Mesothelial cell of epicardium (in vitro differentiated cells): Measurements from ENCODE around the gene SLC25A11. TPM values are rescaled to one million over a fixed set of nuclear protein-coding genes. Genes with fewer than 3 reads are reported as not detected.

Experiments used
- DNase-seq, 2 experiments: peaks; one replicate each; pipeline ENCODE4 v3.0.0; 2021; ENCODE audit warnings: low spot score in 2 of 2; ENCODE audit not compliant: unreplicated experiment in 2 of 2
- H3K27ac Mint-ChIP-seq: 2 replicates; pipeline ENCODE4 v1.8.0; 2021; ENCODE audit warnings: mixed read lengths
- H3K27me3 Mint-ChIP-seq: 2 replicates; pipeline ENCODE4 v1.8.0; 2021; ENCODE audit warnings: low read depth, mixed read lengths
- H3K36me3 Mint-ChIP-seq: 2 replicates; pipeline ENCODE4 v1.8.0; 2021; ENCODE audit warnings: mixed read lengths
- H3K4me1 Mint-ChIP-seq: 2 replicates; pipeline ENCODE4 v1.8.0; 2021; ENCODE audit warnings: mixed read lengths
- H3K4me3 Mint-ChIP-seq: 2 replicates; pipeline ENCODE4 v1.8.0; 2021; ENCODE audit warnings: mild to moderate bottlenecking, moderate library complexity, mixed read lengths
- H3K9me3 Mint-ChIP-seq: 2 replicates; pipeline ENCODE4 v1.8.0; 2021; ENCODE audit warnings: mixed read lengths
- total RNA-seq: library from RNA; stranded (reverse); gene quantifications from 3 replicates; pipeline ENCODE4 v1.2.1, GENCODE V29; 2021
- TF ChIP-seq, protein P1 (sequence below): fragments of 200-600 bp; sonication (generic); IDR thresholded peaks from one replicate; pipeline ENCODE4 v1.5.0; 2021; ENCODE audit warnings: antibody characterized with exemption; ENCODE audit not compliant: unreplicated experiment

The SLC25A11 gene
- total RNA-seq, 1 donor from 2014 or later, result 53.9 TPM

DNA sequence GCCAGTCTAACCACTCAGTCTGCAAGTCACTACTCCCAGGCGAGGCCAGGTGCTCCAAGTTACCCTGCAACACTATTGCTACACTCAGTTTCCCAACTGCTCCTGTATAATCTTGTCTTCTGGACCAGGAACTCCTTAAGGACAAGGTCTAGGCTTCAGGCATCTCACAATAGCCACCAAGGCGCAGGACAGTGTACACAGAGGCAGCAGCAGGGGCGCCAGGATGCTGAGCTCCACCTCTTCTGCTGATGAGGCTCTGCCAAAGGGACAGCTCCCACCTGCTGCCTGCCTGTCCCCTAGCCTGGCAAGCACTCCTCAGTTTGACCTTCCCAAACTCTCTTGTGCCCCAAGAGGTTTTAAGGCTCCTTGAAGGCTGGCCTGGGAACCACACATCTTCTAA is 3.4 kb downstream of the SLC25A11 start:
- peaks cover 30% of the 10 kb centered on the region for H3K4me1 Mint-ChIP-seq
- H3K36me3 Mint-ChIP-seq, result peaks cover 2% of the 10 kb centered on the region
- H3K4me3 Mint-ChIP-seq, result no peak overlapping the region
- H3K27me3 Mint-ChIP-seq, result no peaks in the 10 kb centered on the region
- H3K9me3 Mint-ChIP-seq, result no peaks in the 10 kb centered on the region
- no peak for DNase-seq
- TF ChIP-seq, protein P1, sequence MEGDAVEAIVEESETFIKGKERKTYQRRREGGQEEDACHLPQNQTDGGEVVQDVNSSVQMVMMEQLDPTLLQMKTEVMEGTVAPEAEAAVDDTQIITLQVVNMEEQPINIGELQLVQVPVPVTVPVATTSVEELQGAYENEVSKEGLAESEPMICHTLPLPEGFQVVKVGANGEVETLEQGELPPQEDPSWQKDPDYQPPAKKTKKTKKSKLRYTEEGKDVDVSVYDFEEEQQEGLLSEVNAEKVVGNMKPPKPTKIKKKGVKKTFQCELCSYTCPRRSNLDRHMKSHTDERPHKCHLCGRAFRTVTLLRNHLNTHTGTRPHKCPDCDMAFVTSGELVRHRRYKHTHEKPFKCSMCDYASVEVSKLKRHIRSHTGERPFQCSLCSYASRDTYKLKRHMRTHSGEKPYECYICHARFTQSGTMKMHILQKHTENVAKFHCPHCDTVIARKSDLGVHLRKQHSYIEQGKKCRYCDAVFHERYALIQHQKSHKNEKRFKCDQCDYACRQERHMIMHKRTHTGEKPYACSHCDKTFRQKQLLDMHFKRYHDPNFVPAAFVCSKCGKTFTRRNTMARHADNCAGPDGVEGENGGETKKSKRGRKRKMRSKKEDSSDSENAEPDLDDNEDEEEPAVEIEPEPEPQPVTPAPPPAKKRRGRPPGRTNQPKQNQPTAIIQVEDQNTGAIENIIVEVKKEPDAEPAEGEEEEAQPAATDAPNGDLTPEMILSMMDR, result no peak
- no peak overlapping the region for H3K27ac Mint-ChIP-seq

DNA sequence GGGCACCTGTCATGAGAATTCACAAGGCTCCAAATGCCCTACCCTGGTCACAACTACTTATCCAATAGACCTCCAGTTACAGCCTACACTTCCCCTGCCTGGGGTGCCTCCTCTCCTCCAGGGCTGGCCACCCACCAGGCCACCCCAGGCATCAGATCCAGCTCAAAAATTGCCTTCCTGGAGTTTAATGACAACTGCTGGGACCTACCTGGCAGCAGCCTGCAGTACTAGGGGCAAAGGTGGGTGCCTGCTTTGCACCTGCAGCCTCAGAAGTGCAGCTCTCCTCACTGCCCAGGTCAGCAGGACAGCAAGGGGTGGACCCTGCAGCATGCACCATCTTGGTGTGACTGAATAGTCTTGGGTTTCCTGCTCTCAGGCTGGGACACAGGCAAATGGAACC is 4.2 kb downstream of the SLC25A11 start:
- H3K27me3 Mint-ChIP-seq, result no peaks in the 10 kb centered on the region
- peaks cover 23% of the 10 kb centered on the region for H3K4me1 Mint-ChIP-seq
- peaks cover 2% of the 10 kb centered on the region for H3K36me3 Mint-ChIP-seq
- no peak overlapping the region for H3K4me3 Mint-ChIP-seq
- no peak for DNase-seq
- TF ChIP-seq, protein P1, result no peak
- no peaks in the 10 kb centered on the region for H3K9me3 Mint-ChIP-seq
- H3K27ac Mint-ChIP-seq, result no peak overlapping the region

DNA sequence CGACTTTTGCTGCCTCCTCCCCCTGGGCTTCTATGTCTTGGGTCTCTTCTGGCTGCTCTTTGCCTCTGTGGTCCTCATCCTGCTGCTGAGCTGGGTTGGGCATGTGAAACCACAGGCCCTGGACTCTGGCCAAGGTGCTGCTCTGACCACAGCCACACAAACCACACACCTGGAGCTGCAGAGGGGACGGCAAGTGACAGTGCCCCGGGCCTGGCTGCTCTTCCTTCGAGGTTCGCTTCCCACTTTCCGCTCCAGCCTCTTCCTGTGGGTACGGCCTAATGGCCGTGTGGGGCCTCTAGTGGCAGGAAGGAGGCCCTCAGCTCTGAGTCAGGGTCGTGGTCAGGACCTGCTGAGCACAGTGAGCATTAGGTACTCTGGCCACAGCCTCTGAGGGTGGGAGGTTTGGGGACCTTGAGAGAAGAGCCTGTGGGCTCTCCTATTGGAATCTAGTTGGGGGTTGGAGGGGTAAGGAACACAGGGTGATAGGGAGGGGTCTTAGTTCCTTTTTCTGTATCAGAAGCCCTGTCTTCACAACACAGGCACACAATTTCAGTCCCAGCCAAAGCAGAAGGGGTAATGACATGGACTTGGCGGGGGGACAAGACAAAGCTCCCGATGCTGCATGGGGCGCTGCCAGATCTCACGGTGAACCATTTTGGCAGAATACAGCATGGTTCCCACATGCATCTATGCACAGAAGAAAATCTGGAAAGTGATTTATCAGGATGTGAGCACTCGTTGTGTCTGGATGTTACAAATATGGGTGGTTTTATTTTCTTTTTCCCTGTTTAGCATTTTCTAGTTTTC is 5.5 kb downstream of the SLC25A11 start:
- DNase-seq, result no peak

DNA sequence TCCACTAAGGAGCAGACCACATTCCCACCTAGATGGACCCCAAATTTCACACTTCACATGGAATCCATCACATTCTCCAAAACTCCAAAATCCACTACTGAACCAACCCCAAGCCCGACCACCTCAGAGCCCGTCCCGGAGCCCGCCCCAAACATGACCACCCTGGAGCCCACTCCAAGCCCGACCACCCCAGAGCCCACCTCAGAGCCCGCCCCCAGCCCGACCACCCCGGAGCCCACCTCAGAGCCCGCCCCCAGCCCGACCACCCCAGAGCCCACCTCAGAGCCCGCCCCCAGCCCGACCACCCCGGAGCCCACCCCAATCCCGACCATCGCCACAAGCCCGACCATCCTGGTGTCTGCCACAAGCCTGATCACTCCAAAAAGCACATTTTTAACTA is 6.2 kb downstream of the SLC25A11 start:
- no peak overlapping the region for H3K27ac Mint-ChIP-seq
- no peaks in the 10 kb centered on the region for H3K9me3 Mint-ChIP-seq
- DNase-seq, result no peak
- peaks cover 3% of the 10 kb centered on the region for H3K36me3 Mint-ChIP-seq
- H3K4me1 Mint-ChIP-seq, result peaks cover 16% of the 10 kb centered on the region
- H3K27me3 Mint-ChIP-seq, result no peaks in the 10 kb centered on the region
- no peak overlapping the region for H3K4me3 Mint-ChIP-seq
- TF ChIP-seq, protein P1, result no peak

More for the DNA sequence above, 5.5 kb downstream of the SLC25A11 start:
- Mint-ChIP-seq H3K9me3 (no peaks in the 10 kb centered on the region), H3K36me3 (peaks cover 3% of the 10 kb centered on the region), H3K4me1 (peaks cover 22% of the 10 kb centered on the region), H3K27ac (peak overlapping the region; percentile 39), H3K27me3 (no peaks in the 10 kb centered on the region), H3K4me3 (no peak overlapping the region)
- TF ChIP-seq, protein P1, result no peak

DNA sequence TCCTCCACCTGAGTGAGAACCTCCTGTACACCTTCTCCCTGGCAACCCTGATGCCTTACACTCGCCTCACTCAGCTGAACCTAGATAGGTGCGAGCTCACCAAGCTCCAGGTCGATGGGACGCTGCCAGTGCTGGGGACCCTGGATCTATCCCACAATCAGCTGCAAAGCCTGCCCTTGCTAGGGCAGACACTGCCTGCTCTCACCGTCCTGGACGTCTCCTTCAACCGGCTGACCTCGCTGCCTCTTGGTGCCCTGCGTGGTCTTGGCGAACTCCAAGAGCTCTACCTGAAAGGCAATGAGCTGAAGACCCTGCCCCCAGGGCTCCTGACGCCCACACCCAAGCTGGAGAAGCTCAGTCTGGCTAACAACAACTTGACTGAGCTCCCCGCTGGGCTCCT is 7.1 kb downstream of the SLC25A11 start:
- Mint-ChIP-seq H3K4me1 (peaks cover 9% of the 10 kb centered on the region), H3K27ac (no peak overlapping the region), H3K36me3 (peaks cover 3% of the 10 kb centered on the region), H3K27me3 (no peaks in the 10 kb centered on the region), H3K9me3 (no peaks in the 10 kb centered on the region), H3K4me3 (no peak overlapping the region)
- TF ChIP-seq, protein P1, result no peak
- DNase-seq, result no peak

DNA sequence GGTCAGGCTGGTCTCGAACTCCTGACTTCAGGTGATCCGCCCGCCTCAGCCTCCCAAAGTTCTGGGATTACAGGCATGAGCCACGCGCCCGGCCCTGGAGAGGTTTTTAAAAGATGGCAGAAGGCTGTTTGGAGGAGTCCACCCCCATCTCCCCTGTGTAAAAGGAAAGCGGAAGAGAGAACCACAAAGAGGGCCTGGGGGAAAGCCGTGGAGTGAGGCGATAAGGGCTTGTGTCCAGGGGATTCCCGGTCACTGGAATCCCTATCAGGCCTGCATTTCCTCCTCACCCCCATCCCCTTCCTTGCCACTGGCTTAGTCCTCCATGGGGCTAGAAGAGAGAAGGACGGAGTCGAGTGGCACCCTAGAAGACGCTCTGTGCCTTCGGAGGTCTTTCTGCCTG is 7.9 kb downstream of the SLC25A11 start, which contains the start of gene GP1BA:
GP1BA (plus strand) TSS at position 315 of the 400 bp plus-strand sequence. CDS start 328 bp downstream, outside the sequence.
- TF ChIP-seq, protein P1, result no peak
- H3K36me3 Mint-ChIP-seq, result peaks cover 3% of the 10 kb centered on the region
- no peak within 1 kb of the TSS for H3K27ac Mint-ChIP-seq

More for the DNA sequence above, 7.9 kb downstream of the SLC25A11 start, which contains the start of gene GP1BA:
- Mint-ChIP-seq H3K4me3 (no peak within 1 kb of the TSS), H3K9me3 (no peaks in the 10 kb centered on the region), H3K4me1 (peaks cover 9% of the 10 kb centered on the region), H3K27me3 (no peaks in the 10 kb centered on the region)
- no peak for DNase-seq
